Tongue (tissue), 2 donors: ENCODE measurements around the gene MIGA2. TPM values are rescaled to one million over a fixed set of nuclear protein-coding genes. Genes with fewer than 3 reads are reported as not detected.
"Not testable (repeated sequence)": the region's sequence is repeated elsewhere in the genome, so short reads cannot be mapped to it uniquely, and the experiment has no call there.

Experiments used
- DNase-seq: peaks from one replicate; pipeline ENCODE4 v3.0.0-alpha.2; 2015
- total RNA-seq: library from RNA; depleted of rRNA; stranded (reverse); fragments of >200 nt; gene quantifications from one replicate; pipeline ENCODE4 v1.2.3, GENCODE V29; 2014

Gene MIGA2
- total RNA-seq, 1 donor from 2014 or later: 25.2 TPM

DNA sequence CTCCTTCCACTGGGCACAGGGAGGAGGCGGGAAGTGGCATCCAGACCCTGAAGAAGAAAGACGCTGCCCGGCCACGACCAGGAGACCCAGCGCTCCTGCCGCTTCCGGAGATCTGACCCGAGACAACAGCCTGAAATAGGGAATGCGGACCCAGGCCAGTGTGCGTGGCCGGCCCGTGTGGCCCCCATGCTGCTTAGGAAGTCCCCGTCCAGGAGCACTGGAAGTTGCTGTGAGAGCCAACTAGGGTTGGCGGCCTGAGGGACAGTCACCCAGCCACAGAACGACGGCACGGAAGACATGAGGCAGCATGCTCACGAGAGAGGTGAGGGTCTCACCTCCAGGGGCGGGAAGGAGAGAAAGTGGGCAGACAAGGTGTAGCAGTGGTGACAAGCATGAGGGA lies 25.3 kb upstream of the MIGA2 start:
- no peak for DNase-seq

DNA sequence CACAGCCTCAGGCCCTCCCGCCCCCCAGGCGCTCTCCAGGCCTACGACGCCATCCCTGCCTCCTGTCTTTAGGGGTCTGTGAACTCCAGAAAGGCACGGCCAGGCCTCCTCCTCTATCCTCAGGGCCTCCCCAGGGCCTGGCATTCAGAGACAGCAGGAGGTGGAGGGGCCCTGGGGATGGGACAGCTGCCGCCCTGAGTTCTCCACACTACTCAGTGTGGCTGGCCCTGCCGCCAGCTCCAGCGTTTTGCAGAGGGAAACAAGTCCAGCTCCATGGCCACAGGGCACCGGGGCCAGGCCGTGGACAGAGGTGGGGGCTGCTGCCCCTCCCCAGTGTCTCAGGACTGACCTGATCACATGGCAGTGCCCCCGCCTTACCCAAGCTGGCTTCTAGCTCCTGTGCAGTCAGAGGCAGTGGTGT lies 24.7 kb upstream of the MIGA2 start:
- peak; percentile 50 for DNase-seq

DNA sequence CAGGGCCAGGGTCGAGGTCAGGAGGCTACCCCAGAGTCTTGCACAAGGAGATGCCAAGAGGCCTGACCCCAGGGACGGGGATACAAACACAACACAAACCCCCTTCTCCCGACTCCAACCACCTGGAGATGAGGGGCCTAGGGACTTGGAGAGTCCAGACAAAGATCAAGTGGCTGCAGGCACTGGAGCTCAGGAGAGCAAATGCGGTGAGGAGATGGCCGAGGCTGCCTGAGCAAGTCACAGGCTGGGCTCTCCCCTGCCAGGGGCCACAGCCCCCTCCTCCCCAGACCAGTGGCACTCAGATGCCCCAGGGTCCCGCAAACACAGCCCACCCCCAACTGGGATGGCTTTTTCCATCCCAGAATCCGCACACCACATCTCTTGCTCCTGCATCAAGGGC lies 24.1 kb upstream of the MIGA2 start:
- DNase-seq: no peak

DNA sequence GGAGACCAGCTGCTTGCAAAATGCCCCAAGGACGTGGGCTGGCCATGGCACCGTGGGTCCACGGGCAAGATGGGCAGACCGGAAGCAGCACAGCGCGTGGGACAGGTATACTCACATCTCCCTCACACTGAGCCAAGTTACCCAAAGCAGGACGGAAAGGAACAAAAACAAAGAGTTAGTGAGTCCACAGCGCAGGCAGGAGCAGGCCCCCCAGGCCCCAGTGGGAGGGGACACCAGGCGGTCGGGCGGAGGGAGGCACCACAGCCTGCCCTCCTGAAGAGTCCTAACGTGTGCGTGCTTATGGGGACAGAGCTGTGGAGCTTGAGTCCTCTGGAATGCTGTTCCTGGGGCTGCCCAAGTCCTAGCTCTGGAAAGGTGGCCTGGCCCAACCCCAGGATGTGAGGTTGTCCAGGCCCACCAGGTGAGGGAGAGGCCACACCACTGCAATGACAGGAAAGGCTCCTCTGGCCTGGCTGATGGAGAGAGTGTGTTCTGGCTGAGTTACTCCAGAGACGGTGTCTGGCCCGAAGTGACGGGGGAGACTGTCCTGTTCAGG lies 23.5 kb upstream of the MIGA2 start:
- no peak for DNase-seq

DNA sequence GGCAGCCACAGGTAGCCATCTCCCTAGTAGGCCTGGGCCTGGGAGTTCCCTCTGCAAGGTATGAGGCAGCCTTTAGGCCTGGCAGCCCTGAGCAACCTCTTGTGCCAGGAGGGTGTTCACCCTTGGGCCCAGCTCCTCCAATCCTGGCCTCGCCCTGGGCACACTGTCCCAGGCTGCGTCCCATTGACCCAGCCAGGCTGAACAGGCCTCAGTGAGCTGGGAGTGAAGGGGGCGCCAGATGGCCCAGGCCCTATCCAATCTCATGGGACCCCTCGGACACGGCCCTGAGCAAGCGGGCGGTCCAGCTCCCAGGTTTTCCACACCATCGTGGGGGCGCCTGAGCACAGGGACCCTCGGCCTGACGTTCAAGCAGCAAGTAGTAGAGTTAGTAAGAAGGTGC lies 22.8 kb upstream of the MIGA2 start:
- no peak for DNase-seq

DNA sequence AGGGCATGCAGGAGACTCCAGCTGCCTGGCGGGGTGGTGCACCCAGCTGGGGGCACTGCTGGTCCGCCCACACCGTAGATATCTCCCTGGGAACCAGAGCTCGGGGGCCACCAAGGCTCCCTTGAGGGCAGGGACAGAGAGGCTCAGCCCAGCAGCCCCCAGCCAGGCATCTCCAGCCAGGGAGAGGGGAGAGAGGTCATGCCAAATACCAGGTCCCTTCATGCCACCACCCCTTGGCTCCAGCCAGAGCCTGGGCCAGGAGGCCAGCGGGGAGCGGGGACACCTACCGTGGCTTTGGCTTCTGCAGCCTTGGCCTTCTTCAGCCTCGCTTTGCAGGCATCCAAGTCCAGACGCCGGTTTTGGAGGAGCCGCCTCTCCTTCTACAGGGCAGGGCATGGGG lies 22.3 kb upstream of the MIGA2 start:
- DNase-seq: no peak

DNA sequence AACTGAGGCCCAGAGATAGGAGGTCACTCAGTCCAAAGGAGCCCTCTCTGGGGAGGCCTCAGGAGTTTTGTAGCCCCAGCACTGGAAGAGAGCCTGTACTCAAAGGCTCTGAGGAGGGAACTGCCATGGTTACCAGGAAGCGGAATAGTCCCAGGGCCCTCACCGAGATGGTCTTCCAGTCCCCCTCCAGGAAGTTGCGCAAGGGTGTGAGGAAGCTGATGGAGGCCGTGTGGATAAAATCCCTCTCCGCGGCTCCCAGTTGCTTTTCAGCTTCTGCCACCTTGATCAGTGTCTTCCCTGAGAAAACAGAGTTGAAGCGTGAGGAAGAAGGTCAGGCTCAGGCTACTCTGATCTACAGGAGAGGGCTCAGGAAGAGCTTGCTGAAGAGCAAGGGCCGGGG lies 21.8 kb upstream of the MIGA2 start:
- no peak for DNase-seq

DNA sequence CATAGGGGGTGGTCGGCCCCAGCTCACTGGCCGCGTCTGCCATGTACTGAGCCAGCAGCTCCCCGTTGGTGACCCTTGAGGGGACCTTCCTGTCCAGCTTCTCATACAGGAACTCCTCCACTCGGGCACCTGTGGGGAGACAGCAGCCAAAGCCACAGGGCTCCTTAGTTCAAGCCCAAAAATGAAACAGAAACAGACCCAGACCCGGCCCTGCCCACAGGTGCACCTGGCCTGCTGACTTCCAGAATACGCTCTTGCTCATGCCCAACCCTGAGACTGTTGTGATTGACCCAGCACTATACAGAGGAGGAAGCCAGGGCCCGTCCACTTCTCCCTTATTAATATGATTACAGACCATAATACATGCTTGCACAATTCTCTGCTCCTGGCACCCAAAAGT lies 15.3 kb upstream of the MIGA2 start:
- DNase-seq: no peak

DNA sequence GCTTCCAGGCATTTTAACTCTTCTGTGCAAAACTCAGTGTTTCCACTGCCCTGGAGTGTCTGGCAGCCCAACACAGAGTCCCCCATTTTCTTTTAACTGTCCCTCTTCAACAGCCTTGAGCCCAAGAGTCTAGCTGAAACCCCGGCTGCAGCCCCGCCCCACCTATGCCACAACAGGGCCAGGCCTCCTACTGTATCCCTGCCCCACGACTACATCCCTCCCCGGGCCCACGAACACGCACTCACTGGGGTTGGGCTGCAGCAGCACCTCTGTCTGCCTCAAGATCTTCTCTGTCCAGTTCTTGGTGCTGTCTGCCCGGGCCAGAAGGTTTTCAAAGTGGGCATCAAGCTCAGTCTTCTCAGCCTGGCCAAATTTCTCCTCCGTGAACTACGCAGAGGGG lies 14.4 kb upstream of the MIGA2 start:
- DNase-seq: no peak

DNA sequence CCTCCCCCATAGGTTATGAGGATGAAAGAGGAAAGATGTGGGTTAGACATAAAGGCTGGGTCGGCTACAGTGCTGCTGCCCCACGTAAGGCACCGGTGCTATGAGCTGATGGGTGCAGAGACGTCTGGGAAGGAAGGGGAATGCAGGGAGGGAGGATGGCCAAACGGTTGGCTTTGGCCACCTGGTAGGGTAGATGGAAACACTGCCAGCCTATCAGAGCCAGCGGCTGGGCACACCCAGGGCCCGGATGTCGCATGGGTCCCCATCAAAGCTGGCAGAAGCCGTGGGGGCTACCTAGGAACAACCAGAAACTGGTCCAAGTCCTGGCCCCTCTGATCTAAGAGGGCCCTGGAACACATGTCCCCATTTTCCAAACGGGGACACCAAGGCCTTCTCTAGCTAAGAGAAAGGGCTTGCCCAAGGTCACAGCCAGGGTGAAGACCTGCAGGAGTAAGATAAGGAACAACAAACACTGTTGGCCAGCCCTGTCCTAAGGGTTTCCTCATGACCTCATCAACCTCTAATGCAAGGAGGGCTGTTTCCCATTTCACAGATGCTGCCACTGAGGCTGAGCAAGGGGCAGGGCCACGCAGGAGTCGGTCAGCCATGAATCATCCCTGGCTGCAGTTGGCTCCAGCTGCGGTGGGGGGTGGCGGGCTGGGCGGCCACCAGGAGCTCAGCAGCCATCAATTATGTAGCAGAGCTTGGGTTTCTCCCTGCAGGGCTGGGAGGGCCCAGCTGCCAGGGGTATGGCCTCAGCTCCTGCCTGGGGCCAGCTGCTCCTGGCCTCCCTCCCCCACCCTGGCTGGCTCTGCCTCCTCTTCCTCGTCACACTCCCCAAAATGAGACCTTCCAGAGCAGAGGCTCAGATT lies 13.2 kb upstream of the MIGA2 start:
- DNase-seq: peak; percentile 94

DNA sequence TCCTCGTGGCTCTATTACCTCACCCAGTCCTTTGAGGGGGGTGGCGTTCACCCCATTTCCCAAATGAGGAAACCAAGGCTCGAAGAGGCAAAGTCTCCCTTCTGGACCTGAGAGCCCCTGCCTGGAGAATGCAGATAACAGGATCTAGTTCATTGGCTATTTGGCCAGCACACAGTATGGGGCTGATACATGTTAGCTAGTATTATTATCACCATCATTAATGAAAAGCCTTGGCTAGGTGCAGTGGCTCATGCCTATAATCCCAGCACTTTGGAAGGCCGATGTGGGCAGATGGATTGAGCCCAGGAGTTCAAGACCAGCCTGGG lies 12.6 kb upstream of the MIGA2 start:
- DNase-seq: no peak

DNA sequence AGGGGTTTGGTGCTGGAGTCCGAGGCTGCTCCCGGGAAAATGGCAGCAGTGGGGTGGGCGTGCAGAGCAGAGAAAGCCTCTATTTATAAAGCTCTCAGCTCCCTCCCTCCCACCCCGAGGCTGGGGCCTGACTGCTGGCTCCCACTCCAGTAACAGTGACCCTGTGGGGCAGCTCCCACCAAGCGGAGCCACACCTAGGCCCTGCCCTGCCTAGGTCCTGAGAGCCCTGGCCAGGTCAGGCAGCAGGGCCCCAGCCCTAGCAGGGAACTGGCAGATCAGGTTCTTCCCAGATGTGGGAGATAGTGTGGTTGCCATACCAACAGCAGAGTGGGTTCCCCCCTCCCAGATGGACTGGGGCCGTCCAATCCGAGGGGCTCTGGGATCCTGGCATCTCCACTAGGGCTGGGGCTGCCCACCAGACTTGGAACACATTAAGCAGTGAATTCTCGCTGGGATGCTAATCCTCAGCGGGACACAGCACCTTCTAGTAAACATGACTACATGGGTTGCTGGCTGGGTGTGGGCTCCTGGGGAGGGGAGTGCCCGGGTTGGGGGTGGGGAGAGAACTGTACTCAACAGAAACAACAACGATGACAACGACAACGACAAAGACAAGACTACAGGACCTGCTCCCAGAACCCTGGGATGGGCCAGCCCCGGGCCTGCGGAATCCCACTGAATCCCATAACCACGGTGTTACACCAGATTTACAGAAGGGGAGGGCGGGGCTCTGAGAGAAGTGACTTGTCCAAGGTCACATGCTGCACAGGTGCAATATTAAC lies 9.8 kb upstream of the MIGA2 start:
- peak; percentile 76 for DNase-seq

DNA sequence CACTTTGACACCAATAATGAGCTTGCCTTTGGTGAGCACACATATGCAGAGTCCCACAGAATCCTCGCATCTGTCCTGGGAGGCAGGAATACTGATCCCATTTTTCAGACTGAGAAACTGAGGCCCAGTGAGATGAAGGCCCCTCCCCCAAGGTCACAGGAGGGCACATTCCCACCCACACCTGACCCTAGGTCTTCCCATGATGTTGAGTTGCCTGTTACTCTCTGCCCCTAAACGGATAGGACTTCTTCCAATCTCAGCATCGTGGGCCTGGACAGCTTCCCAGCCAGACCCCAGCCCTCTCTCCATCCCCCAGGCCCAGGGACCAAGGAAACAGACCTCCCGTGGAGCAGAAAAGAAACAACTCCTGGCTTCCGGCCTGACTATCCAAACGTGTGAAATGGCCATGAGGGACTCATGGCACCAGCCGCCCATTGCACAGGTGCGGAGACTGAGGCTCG lies 9.2 kb upstream of the MIGA2 start:
- no peak for DNase-seq

DNA sequence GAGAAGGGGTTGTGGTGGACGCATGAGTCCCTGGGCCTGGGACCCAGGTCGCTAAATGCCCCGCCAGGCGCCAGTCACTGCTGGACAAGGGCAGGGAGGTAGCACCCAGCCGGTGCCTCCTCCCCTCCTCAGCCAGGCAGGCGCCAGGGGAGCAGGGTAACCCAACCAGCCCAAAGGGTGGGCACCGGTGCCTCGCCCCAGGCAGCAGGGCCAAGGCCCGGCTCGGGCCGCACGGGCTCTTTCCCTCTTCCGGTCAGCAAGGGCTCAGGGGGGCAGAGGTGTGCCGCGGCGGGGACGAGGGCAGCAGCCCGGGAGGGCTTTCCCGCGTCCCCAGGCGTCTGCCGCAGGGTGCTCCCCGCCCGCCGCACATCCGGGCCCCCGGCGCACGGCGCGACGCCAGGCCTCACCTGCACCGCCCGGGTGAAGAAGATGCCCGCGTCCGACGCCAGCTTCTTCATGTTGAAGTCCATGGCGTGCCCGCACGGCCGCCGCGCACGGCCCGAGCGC lies 8.7 kb upstream of the MIGA2 start:
- peak; percentile 40 for DNase-seq

DNA sequence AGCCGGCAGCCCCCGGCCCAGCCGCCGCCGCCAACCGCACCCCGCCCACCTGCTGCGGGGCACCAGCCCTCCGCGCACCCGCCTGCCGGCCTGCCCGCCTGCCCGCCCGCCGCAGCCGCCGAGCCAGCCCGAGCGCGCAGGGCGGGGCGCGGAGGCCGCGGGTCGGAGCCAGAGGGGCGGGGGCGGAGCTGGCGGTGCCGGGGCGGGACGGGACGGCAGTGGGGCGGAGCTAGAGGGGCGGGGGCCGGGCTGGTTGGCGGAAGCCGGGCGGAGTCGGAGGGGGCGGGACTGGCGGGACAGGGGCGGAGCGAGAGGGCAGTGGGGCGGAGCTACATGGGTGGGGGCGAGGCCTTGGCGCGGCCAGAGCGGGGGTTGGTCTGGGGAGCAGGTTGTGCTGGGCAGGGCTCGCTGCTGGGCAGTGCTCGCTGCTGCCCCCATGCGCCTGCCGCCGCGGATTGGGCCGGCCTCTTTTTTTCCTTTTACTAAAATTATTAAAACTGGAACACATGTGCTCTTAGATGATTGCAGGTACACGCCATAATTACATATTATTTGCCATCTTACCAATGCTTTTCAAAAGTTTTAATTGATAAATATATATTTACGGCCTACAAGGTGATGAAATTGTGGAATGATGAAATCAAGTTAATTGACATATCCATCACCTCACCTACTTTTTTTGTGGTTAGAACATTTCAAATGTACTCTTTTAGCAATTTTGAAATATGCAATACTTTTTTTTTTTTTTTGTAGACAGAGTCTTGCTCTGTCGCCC lies 8.0 kb upstream of the MIGA2 start, which contains the start of gene SH3GLB2:
SH3GLB2 (minus strand) TSS at position 140 of the 775 bp plus-strand sequence. CDS start 177 bp downstream, outside the sequence.
- DNase-seq: peak; percentile 98

DNA sequence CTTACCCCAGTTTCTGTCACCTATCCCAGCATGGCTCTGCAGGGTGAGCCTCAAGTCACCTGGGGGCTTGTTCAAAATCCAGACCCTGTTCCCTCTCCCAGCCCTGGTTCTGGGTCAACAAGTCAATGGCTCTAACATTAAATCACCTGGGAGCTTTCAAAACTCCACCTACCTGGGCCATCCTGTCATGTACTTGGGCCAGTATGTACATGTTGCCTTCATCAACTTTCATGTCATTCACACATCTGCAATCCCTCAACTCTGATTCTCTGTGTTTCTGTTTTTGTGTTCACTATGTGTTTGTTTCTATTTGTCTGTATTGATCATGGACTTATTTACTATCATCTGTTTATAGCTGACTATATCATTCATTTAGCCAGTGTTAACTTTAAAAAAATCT lies 6.2 kb upstream of the MIGA2 start:
- DNase-seq: no peak

DNA sequence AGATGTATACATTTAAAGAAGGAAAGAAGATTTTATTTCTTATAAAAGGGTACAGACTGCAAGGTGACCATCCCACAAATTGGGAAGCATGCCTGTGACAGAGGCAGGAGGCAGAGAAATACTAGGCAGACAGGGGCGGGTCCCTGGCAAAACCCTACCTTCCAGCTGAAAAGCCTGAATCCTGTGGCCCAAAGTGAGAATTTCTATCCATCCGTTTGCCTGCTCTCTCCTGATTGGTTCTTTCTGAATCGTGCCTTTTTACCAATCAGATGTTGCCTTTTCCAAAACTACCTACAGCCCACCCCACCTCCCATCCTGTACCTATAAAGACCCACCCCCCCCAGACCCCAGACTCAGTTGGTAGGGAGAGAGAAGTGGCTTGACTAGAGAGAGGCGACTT lies 4.9 kb upstream of the MIGA2 start:
- no peak for DNase-seq

DNA sequence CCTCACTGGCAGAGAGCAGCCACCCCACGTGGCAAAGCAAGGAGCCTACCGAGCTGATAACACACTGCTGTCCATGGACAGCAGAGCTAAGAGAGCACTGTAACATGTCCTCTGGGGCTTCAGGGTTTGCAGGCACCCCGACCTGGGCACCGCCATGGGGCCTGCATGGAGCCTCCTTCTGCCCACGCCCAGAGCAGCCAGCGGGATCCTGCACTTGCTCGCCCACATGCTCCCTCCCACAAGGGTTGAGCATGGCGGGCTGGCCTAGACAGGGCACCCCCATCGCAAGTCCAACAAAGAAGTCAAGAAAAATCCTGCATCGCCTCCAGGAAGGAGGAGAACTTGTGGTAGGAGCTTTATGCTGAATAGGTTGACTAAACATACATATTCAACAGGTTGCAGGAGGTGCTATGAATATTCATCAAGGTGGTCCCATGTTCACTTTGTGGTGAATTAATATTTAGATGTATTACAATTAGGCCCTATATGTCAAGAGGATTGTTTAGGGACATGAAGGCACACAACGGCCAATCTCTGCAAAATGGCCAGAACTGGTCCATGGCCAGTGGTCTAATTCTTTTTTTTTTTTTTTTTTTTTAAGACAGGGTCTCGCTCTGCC lies 3.8 kb upstream of the MIGA2 start:
- DNase-seq: no peak

DNA sequence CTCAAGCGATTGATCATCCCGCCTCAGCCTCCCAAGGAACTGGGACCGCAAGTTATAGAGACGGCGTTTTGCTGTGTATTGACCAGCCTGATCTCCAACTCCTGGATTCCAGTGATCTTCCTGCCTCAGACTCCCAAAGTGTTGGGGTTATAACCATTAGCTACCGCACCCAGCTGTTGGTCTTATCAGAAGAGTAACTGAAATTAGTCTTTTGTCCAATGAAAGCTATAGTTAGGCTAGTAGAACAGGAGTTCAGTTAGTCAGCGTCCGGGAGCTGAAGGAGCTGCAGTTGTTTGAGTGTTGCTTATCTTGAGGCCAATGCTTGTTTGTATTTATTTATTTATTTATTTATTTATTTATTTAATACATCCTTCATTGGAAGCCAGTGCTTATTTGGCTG lies 3.2 kb upstream of the MIGA2 start:
- no peak for DNase-seq

DNA sequence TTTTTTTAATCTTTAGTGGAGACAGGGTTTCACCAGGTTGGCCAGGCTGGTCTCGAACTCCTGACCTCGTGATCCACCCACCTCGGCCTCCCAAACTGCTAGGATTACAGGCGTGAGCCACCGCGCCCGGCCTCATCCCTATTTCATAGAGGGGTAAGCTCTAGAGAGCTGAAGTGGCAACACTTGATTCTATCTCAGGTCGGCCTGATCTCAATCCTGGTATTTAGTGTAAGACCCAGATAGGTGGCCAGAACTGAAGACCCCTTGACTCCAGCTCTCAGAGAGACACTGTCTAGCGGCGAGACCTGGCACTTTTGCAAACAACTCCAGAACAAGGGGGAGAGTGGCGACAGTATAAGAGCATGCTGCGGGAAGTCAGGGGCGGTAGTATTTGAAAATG lies 588 bp upstream of the MIGA2 start:
- not testable (repeated sequence) for DNase-seq

DNA sequence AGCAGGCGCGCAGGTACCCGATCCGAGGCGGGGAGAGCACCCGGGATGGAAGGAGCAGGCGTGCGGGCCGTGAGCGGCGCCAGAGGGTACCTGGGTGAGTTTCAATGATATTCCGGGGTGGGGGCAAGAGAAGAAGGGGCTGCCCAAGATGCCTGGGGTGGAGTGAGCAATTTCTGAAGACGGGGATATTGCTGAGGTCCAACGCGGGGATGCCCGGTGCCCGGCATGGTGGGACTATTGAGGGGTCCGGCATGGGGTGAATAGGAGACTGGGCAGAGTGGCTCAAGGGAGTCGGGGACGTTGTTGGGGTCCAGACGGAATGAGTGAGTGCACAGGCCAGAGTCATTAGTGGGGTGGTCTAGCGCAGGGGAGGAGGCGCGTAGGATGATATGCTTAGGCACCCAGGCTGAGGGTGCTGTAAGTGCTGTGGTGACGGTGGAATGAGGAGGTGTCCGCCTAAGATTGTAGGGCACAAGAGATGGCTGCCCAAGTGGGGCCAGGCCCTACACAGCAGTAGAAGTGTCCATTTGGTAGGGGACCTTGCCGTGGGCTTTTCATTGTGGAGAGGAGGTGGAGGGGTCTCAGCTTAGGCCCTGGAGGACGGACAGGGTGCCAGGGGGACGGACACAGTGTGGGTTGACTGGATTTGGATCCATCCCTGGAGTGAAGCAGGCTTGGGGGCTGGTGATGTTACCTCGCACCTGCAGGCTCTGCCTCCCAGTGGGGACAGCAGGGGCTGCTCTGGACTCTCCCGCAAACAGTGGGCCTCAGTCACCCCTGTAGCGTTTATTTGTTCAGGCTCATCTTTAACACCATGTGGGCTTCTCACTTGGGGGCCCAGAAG lies 719 bp downstream of the MIGA2 start:
- no peak for DNase-seq
